Osteocyte (in vitro differentiated cells): ENCODE results near the gene SLC16A11. TPM values are rescaled to one million over a fixed set of nuclear protein-coding genes. Genes with fewer than 3 reads are reported as not detected.
"Not testable (repeated sequence)": the region's sequence is repeated elsewhere in the genome, so short reads cannot be mapped to it uniquely, and the experiment has no call there.

Source experiments
- DNase-seq: peaks from one replicate; pipeline ENCODE4 v3.0.0; 2021; ENCODE audit warnings: mixed read lengths; ENCODE audit not compliant: unreplicated experiment; ENCODE audit errors: extremely low spot score
- H3K27ac Mint-ChIP-seq: one replicate; pipeline ENCODE4 v1.8.0; 2021; ENCODE audit warnings: mild to moderate bottlenecking, mixed read lengths; ENCODE audit not compliant: unreplicated experiment
- H3K27me3 Mint-ChIP-seq: one replicate; pipeline ENCODE4 v1.8.0; 2021; ENCODE audit warnings: mixed read lengths; ENCODE audit not compliant: unreplicated experiment
- H3K36me3 Mint-ChIP-seq: one replicate; pipeline ENCODE4 v1.8.0; 2021; ENCODE audit warnings: mixed read lengths; ENCODE audit not compliant: unreplicated experiment
- H3K4me1 Mint-ChIP-seq: one replicate; pipeline ENCODE4 v1.8.0; 2021; ENCODE audit warnings: mixed read lengths; ENCODE audit not compliant: unreplicated experiment
- H3K4me3 Mint-ChIP-seq: one replicate; pipeline ENCODE4 v1.8.0; 2021; ENCODE audit warnings: mild to moderate bottlenecking, moderate library complexity, mixed read lengths; ENCODE audit not compliant: unreplicated experiment
- H3K9me3 Mint-ChIP-seq: one replicate; pipeline ENCODE4 v1.8.0; 2021; ENCODE audit warnings: mixed read lengths; ENCODE audit not compliant: unreplicated experiment
- CTCF ChIP-seq: fragments of 200-600 bp; sonication (generic); IDR thresholded peaks from 2 replicates; pipeline ENCODE4 v1.5.0; 2021; ENCODE audit warnings: antibody characterized with exemption, mild to moderate bottlenecking, moderate library complexity
- total RNA-seq: library from RNA; stranded (reverse); gene quantifications from 2 replicates; pipeline ENCODE4 v1.2.1, GENCODE V29; 2021

Gene SLC16A11
- total RNA-seq, 1 donor from 2014 or later: 0.75 TPM

DNA sequence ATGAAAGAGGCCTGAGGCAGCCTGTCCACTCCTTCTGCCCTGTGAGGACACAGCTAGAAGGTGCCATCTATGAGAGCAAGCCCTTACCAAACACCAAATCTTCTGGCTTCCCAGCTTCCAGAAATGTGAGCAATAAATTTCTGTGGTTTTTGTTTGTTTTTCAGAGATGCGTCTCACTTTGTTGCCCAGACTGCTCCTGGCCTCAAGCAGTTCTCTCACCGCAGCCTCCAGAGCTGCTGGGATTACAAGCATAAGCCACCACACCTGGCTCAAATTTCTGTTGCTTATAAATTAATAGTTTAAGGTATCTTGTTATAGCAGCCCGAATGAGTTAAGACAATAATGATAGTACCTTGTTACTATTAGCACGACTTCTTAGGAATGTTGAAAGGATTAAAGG is 12.5 kb upstream of the SLC16A11 start:
- Mint-ChIP-seq H3K4me1 (no peaks in the 10 kb centered on the region), H3K9me3 (no peaks in the 10 kb centered on the region), H3K27ac (no peak overlapping the region), H3K27me3 (peaks cover 14% of the 10 kb centered on the region), H3K36me3 (no peaks in the 10 kb centered on the region), H3K4me3 (no peak overlapping the region)
- no peak for TF ChIP-seq CTCF
- DNase-seq: no peak

DNA sequence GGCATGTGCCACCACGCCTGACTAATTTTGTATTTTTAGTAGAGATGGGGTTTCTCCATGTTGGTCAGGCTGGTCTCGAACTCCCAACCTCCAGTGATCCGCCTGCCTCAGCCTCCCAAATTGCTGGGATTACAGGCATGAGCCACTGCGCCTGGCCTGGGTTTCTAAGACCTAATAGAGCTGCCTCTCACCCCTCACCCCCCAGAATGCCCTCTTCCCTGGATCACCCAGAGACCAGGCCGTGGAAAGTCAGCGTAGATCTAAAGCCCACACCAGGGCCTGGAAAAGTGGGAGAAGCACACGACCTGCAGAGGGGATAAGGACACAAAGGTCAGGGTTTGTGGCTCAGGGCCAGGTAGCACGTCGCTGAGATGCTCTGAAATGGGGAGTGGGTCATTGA is 6.7 kb upstream of the SLC16A11 start:
- H3K4me3 Mint-ChIP-seq, DNase-seq, H3K27ac Mint-ChIP-seq, H3K9me3 Mint-ChIP-seq, H3K36me3 Mint-ChIP-seq: not testable (repeated sequence)
- Mint-ChIP-seq H3K27me3 (peaks cover 22% of the 10 kb centered on the region), H3K4me1 (peaks cover 11% of the 10 kb centered on the region)

- Mint-ChIP-seq H3K4me1 (peaks cover 12% of the 10 kb centered on the region), H3K4me3 (no peak overlapping the region)
Measured at GRCh38 chr17:7048968-7049367, 5.1 kb upstream of the SLC16A11 start.

DNA sequence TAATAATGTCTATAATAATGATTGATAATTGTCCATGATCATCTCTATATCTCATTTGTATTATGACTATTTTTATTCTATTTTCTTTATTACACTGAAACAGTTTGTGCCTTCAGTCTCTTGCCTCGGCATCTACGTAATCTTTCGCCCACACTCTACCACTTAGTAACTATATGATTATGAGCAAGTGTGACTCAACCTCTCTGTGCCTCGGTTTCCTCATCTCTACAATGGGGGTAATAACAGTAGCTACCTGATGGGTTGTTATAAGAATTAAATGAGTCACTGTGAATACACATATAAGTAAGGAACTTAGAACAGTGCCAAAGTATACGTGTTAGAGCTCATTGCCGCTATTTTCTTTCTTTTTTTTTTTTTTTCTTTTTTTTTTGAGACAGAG is 3.7 kb upstream of the SLC16A11 start:
- Mint-ChIP-seq H3K9me3 (no peaks in the 10 kb centered on the region), H3K4me1 (peaks cover 19% of the 10 kb centered on the region), H3K4me3 (no peak overlapping the region), H3K27ac (no peak overlapping the region), H3K27me3 (peaks cover 22% of the 10 kb centered on the region), H3K36me3 (no peaks in the 10 kb centered on the region)
- no peak for DNase-seq
- no peak for TF ChIP-seq CTCF

More at GRCh38 chr17:7048968-7049367, 5.1 kb upstream of the SLC16A11 start:
- no peaks in the 10 kb centered on the region for H3K9me3 Mint-ChIP-seq
- H3K27ac Mint-ChIP-seq: no peak overlapping the region
- DNase-seq: no peak
- H3K27me3 Mint-ChIP-seq: peaks cover 23% of the 10 kb centered on the region
- no peak for TF ChIP-seq CTCF
- H3K36me3 Mint-ChIP-seq: no peaks in the 10 kb centered on the region

- Mint-ChIP-seq H3K27me3 (peaks cover 24% of the 10 kb centered on the region), H3K4me1 (peaks cover 23% of the 10 kb centered on the region)
- H3K36me3 Mint-ChIP-seq, H3K27ac Mint-ChIP-seq, H3K4me3 Mint-ChIP-seq, DNase-seq, H3K9me3 Mint-ChIP-seq: not testable (repeated sequence)
Measured at GRCh38 chr17:7046725-7047397, 3.0 kb upstream of the SLC16A11 start.

DNA sequence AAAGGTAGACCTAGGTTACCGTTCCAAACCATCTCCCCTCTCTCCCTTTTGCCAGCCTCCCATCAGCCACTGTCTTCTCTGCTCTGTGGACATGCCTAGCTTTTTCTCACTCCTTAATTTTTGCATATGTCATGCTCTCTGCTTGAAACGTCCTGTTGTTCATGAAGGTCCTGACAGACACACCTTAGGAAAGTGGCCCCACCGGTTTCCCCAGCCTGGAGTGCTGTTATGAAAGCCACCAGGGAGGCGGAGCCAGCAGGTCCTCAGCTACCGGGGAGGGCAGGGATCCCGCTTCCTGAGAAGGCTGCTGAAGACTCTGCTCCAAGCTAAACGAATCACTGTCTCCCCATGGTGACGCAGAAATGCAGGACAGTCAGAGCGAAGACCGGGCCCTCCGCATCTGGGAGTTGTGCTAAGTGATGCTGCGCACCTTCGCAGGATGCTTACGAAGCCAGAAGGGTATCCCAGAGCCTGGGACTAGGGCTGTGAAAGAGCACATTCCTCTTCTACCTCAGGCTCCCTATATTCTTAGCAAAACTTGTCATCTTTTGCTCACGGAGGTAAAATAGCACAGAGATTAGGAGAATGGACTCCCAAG is 2.3 kb upstream of the SLC16A11 start:
- no peak overlapping the region for H3K27ac Mint-ChIP-seq
- peak overlapping the region; percentile 36 for H3K4me3 Mint-ChIP-seq
- H3K36me3 Mint-ChIP-seq: no peaks in the 10 kb centered on the region
- peaks cover 24% of the 10 kb centered on the region for H3K27me3 Mint-ChIP-seq
- no peak for TF ChIP-seq CTCF
- H3K4me1 Mint-ChIP-seq: peaks cover 28% of the 10 kb centered on the region
- DNase-seq: no peak
- H3K9me3 Mint-ChIP-seq: no peaks in the 10 kb centered on the region
